Mesothelial cell of epicardium (in vitro differentiated cells): Measurements from ENCODE around the gene FBXO11. TPM values are rescaled to one million over a fixed set of nuclear protein-coding genes. Genes with fewer than 3 reads are reported as not detected.

Experiments
- DNase-seq, 2 experiments: peaks; one replicate each; pipeline ENCODE4 v3.0.0; 2021; ENCODE audit warnings: low spot score in 2 of 2; ENCODE audit not compliant: unreplicated experiment in 2 of 2
- H3K27ac Mint-ChIP-seq: 2 replicates; pipeline ENCODE4 v1.8.0; 2021; ENCODE audit warnings: mixed read lengths
- H3K27me3 Mint-ChIP-seq: 2 replicates; pipeline ENCODE4 v1.8.0; 2021; ENCODE audit warnings: low read depth, mixed read lengths
- H3K36me3 Mint-ChIP-seq: 2 replicates; pipeline ENCODE4 v1.8.0; 2021; ENCODE audit warnings: mixed read lengths
- H3K4me1 Mint-ChIP-seq: 2 replicates; pipeline ENCODE4 v1.8.0; 2021; ENCODE audit warnings: mixed read lengths
- H3K4me3 Mint-ChIP-seq: 2 replicates; pipeline ENCODE4 v1.8.0; 2021; ENCODE audit warnings: mild to moderate bottlenecking, moderate library complexity, mixed read lengths
- H3K9me3 Mint-ChIP-seq: 2 replicates; pipeline ENCODE4 v1.8.0; 2021; ENCODE audit warnings: mixed read lengths
- CTCF ChIP-seq: fragments of 200-600 bp; sonication (generic); IDR thresholded peaks from one replicate; pipeline ENCODE4 v1.5.0; 2021; ENCODE audit warnings: antibody characterized with exemption; ENCODE audit not compliant: unreplicated experiment
- total RNA-seq: library from RNA; stranded (reverse); gene quantifications from 3 replicates; pipeline ENCODE4 v1.2.1, GENCODE V29; 2021

Gene FBXO11
- total RNA-seq, 1 donor from 2014 or later: 102 TPM

- Mint-ChIP-seq H3K27ac (no peak overlapping the region), H3K36me3 (no peaks in the 10 kb centered on the region), H3K4me1 (peaks cover 2% of the 10 kb centered on the region), H3K27me3 (no peaks in the 10 kb centered on the region), H3K4me3 (no peak overlapping the region), H3K9me3 (no peaks in the 10 kb centered on the region)
- no peak for TF ChIP-seq CTCF
- no peak for DNase-seq
Observed at GRCh38 chr2:47767497-47767844, 138.8 kb downstream of the FBXO11 start.

- Mint-ChIP-seq H3K27ac (peak overlapping the region; percentile 55), H3K4me3 (no peak overlapping the region), H3K36me3 (no peaks in the 10 kb centered on the region), H3K27me3 (no peaks in the 10 kb centered on the region), H3K4me1 (peaks cover 28% of the 10 kb centered on the region), H3K9me3 (peaks cover 7% of the 10 kb centered on the region)
- TF ChIP-seq CTCF: no peak
- DNase-seq: no peak
Observed at GRCh38 chr2:47751856-47752414, 154.4 kb downstream of the FBXO11 start.

- Mint-ChIP-seq H3K9me3 (peaks cover 12% of the 10 kb centered on the region), H3K27me3 (no peaks in the 10 kb centered on the region), H3K4me1 (peaks cover 11% of the 10 kb centered on the region), H3K27ac (no peak overlapping the region), H3K36me3 (no peaks in the 10 kb centered on the region), H3K4me3 (no peak overlapping the region)
- TF ChIP-seq CTCF: no peak
- DNase-seq: no peak
Observed at GRCh38 chr2:47747878-47748277, 158.4 kb downstream of the FBXO11 start.

GRCh38 chr2:47744074-47744473 is 162.2 kb downstream of the FBXO11 start:
- Mint-ChIP-seq H3K36me3 (no peaks in the 10 kb centered on the region), H3K27ac (no peak overlapping the region), H3K4me1 (no peaks in the 10 kb centered on the region), H3K4me3 (no peak overlapping the region), H3K9me3 (peaks cover 12% of the 10 kb centered on the region), H3K27me3 (peaks cover 4% of the 10 kb centered on the region)
- DNase-seq: no peak
- TF ChIP-seq CTCF: no peak

GRCh38 chr2:47741637-47742036 is 164.7 kb downstream of the FBXO11 start:
- Mint-ChIP-seq H3K27ac (no peak overlapping the region), H3K36me3 (no peaks in the 10 kb centered on the region), H3K27me3 (peaks cover 4% of the 10 kb centered on the region), H3K9me3 (peaks cover 1% of the 10 kb centered on the region), H3K4me3 (no peak overlapping the region), H3K4me1 (no peaks in the 10 kb centered on the region)
- no peak for DNase-seq
- no peak for TF ChIP-seq CTCF

- Mint-ChIP-seq H3K36me3 (no peaks in the 10 kb centered on the region), H3K4me3 (no peak overlapping the region), H3K27me3 (peaks cover 4% of the 10 kb centered on the region), H3K27ac (no peak overlapping the region), H3K4me1 (no peaks in the 10 kb centered on the region), H3K9me3 (no peaks in the 10 kb centered on the region)
- DNase-seq: no peak
- no peak for TF ChIP-seq CTCF
Observed at GRCh38 chr2:47741101-47741500, 165.2 kb downstream of the FBXO11 start.
